Brain pericyte (primary cell): Measurements from ENCODE around the gene PTPRG.
A peak's percentile ranks its signal among the peaks of the same experiment; 100 is the strongest.

Source experiments
- DNase-seq: peaks from one replicate; pipeline ENCODE4 v3.0.0-alpha.2; 2012; ENCODE audit warnings: low read depth, low spot score

Gene PTPRG

DNA sequence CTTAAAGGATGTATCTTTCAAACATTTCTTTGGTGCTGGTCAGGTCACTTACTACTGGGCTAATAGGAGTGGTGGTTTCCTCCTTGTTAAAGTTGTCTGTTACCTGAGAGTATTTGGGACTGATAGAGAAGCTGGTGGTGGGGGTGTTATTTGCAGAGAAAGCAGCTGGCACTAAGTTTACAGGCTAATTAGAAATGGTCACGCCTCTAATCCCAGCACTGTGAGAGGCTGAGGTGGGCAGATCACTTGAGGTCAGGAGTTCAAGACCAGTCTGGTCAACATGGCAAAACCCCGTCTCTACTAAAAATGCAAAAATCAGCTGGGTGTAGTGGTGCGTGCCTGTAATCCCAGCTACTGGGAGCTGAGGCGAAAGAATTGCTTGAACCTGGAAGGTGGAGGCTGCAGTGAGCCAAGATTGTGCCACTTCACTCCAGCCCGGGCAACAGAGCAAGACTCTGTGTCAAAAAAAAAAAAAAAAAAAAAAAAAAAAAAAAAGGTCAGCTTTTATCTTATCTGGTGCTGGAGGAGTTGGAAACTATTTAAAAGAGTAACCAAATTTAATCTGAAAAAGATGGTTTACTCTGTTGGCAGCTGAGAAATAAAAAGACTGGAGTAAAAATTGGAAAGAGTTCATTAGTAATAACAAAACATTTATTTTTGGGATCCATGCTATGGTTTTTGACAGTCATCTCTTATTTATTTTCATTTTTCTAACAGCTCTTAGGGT is 332.6 kb downstream of the PTPRG start:
- DNase-seq, result no peak

DNA sequence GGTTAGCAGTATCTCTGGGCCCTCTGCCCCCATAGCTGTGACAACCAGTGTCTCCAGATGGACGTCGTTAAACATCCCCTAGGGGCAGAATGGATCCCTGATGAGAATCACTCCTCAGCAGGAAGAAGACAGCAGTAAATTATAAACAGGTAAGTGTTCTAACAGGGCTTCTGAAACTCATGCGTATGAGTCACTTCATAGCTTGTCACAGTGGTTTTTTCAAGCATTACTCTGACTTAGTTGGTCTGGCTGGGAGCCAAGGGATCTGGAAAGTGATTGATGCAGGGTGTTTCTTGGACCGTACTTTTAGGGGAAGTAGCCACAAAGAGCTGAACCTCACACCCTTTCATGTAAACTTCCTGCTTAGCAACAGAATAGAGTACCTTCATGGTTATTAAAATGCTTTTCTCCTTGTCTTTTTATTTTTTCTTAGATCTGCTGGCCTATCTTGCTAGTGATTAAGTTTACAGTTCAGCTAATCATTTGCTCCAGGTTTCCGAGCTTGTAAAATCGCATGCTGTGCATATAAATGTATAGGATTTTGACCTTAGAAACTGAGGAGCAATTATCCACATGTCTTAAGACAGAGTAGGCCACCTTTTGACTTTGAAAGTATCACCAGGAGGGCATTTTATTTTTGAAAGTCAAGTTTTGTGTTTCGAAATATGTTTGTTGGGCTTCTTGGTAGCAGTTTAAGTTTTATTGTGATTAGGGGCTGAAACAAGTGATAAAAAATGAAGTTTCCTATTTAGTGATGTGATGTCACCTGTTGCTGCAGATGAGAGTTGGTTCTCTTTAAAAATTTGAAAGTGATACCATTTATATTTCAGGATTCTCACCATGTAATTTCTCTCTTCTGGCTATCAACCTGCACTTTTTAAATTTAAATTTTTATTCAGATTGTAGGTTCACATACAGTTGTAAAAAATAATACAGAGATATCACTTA is 333.9 kb downstream of the PTPRG start:
- peak; percentile 21 for DNase-seq

GRCh38 chr3:61896251-61896650 is 334.9 kb downstream of the PTPRG start:
- no peak for DNase-seq

- DNase-seq, result no peak
Measured at GRCh38 chr3:61897848-61898247, 336.5 kb downstream of the PTPRG start.

DNA sequence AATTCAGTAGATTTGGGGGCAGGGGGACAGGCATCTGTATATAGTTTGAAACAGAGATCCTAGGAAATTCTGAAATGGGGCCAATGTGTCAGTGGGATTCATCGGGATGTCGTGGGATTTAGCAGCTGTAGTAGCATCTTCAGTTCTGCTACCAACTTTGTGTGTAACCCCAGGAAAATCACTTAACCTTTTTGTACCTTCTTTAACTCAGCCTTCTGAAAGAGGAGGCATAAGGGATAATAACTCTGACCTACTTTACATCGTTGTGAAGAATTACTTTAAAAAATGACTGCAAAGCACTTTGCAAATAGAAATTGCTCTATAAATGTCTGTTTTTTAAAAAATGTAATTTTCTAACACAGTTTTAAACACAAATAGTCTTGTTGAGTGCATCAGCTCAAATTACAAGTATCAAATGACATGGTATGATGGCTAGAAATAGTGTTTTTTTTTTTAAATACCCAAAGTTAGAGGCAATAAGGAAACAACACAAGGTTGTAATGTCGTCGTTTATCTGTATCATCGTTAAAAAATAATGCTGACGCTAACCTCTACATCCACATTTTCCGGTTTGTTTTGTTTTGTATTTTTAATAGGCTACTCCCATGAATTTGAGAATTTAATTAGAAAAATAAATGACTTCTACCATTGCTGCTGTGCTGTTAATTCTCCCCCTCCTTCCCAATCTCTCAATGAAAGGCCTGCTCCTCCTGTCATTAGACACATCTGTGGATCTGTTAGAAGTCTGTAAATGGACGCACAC is 338.5 kb downstream of the PTPRG start:
- no peak for DNase-seq

GRCh38 chr3:61901496-61901895 is 340.1 kb downstream of the PTPRG start:
- DNase-seq, result no peak

DNA sequence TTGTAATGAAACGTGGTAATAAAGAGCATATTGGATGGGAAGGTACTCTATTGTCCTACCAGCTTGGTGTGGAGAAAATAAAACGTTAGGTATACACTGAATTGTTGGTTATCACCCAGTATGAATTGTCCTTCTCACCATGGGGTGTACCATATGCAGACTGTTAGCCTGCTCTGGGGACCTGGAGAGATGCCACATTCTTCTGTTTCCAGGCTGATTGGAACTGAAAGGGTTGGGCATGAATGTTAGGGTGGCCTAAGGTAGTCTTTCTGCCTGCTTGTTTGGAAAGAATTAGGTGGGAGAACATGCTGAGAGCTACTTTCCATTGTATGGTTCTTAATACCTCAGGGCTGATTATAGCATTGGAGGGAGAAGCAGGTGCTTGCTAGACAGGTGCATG is 340.6 kb downstream of the PTPRG start:
- no peak for DNase-seq

GRCh38 chr3:61903074-61903473 is 341.7 kb downstream of the PTPRG start:
- DNase-seq, result no peak

GRCh38 chr3:61903931-61904657 is 342.7 kb downstream of the PTPRG start:
- DNase-seq, result peak; percentile 20

- DNase-seq, result no peak
Measured at GRCh38 chr3:61907210-61907795, 345.9 kb downstream of the PTPRG start.

- no peak for DNase-seq
Measured at GRCh38 chr3:61908382-61908781, 347.0 kb downstream of the PTPRG start.

GRCh38 chr3:61910732-61911131 is 349.4 kb downstream of the PTPRG start:
- DNase-seq, result no peak

GRCh38 chr3:61912158-61912557 is 350.8 kb downstream of the PTPRG start:
- DNase-seq, result no peak

DNA sequence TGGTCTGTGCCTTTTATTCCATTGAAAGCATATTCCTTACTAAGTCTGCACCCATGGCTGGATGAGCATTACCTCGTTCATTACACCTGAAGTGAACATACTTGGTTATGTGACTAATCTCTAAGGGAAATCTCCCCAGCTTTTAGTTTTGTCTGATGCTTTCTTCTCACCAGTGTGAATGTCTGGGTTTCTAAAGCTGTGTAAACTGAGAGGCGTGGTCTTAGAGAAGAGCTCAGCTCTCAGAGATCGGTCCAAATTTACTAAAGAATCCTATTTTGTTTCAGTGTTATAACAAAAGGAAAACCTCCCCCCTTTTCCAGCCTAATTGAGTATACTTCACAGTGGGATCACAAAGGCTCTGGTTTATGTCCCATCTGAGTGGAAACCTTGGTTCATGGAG is 352.3 kb downstream of the PTPRG start:
- DNase-seq, result no peak

DNA sequence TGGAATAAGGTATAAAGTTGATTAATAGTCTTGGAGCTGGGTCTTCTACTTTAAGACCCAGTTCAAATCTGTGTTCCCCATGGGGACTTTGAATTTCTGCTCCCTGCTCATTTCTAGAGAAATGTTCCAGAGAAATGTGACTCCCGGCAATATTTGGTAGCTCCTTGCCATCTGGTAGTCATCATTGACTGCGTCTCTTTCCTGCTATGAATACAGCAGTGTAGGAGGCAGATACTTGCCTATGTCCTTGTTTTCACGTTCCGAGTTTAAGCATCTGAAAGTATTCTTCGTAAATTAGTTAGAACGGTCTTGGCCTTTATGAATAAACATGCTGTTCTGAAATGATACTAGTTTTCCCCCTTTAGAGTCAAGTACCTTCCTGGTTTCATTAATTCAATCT is 352.9 kb downstream of the PTPRG start:
- DNase-seq, result no peak

DNA sequence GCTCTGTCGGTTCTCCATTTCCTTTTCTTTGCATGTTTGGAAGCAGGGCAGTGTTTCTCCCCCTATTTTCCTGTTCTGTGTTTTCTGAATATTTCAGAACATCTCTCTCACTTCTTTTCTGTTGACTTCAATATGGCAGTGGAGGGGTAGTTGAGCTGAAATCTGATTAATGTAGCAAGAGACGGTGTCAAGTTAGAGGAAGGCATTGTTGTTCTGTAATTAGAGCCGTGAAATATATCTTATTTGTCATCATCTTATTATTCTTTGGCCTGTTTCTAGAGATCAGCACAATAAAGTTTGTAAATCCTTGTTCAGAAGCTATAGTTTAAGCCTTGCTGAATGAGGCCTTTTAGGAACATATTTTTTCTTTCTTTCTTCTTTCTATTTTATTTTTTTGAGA is 353.9 kb downstream of the PTPRG start:
- no peak for DNase-seq

GRCh38 chr3:61919371-61919770 is 358.0 kb downstream of the PTPRG start:
- no peak for DNase-seq

GRCh38 chr3:61922118-61922517 is 360.7 kb downstream of the PTPRG start:
- DNase-seq, result no peak

- DNase-seq, result no peak
Measured at GRCh38 chr3:61924090-61924735, 362.8 kb downstream of the PTPRG start.

DNA sequence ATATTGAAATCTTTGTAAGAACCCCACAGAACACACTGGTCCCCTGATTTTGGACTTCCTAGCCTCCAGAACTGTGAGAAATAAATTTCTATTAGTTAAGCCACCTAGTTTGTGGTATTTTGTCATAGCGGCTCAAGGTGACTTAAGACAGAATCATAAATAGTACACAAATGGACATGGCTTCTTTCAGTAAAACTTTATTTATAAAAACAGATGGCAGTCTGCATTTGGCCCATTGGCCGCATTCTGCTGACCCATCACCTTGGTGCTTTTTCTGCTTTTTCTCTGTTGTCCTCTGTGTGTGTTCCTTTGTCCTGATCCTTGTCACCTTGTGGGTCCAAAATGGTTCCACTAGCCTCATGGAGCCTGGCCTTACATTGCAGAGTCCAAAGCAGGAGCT is 363.6 kb downstream of the PTPRG start:
- DNase-seq, result no peak

GRCh38 chr3:61925721-61926120 is 364.4 kb downstream of the PTPRG start:
- no peak for DNase-seq
